GM13977 (cell line): ENCODE data around the gene ZNF428.

Experiments used
- DNase-seq: peaks from one replicate; pipeline ENCODE4 v3.0.0; 2012; ENCODE audit warnings: low spot score
- CTCF ChIP-seq: IDR thresholded peaks from 2 replicates; pipeline ENCODE4 v1.5.1; 2012; ENCODE audit warnings: mild to moderate bottlenecking, control low read depth; ENCODE audit not compliant: insufficient read depth; ENCODE audit errors: extremely low read depth, missing control alignments
- in situ Hi-C: fragments of 300-500 bp; cut with MboI; formaldehyde crosslinking; loops from one replicate; pipeline ENCODE4 v1.12.0; 2022; ENCODE audit warnings: low sequenced_read_pairs, low pct_unique_long_range_greater_than_20kb, mixed read lengths, inconsistent platforms; ENCODE audit not compliant: unreplicated experiment

Gene ZNF428

DNA sequence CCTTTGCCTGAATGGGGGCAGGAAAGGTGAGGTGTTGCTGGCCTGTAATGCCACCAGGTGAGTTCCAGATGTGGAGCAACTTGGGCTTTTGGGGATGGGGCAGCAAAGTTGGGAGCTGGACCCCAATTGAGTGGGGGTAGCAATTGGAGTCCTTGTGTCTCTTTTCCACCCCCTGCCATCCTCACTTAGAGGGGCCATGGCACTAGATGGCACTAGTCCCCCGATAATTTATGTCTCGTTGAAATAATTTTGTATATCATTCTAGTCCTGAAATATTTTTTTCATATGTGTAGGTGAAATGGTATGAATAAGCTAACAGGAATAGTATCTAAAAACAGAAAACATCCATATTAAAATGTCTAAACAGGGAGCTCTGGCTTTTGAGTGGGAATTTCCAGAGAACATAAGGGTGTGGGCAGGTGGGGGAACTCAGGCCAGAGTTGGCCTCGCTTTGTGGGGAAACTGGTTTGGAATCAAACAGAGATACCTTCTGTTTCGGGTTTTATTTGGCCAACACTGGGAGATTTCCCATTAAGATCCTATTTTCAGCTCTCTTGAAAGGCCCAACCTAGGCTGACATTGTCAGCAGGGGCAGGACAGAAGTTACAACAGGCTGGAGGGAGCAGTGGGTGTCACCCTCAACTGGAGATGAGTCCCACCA, 19.7 kb downstream of the ZNF428 start:
- in situ Hi-C loops: no loop called here
- DNase-seq: no peak
- TF ChIP-seq CTCF: no peak

GRCh38 chr19:43598445-43599240, 20.8 kb downstream of the ZNF428 start:
- in situ Hi-C loops: no loop called here
- DNase-seq: no peak
- no peak for TF ChIP-seq CTCF

DNA sequence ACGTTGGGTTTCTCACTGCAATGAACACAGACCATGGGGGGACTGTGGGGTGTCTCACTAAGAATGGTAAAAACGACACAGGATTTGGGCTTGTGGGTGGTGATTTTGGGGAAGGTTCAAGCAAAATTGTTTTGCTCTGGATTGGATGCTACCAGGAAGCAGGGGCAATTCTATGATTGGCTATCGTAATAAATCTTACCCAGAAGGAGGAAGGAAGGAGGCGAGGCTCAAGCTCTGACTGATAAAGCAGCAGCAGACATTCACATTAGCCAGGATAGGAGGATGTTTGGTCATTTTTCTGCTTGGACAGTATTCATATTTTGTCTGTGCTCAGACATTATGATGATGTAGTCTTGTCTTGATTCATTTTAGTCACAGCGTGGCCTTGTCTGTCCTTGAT, 21.6 kb downstream of the ZNF428 start:
- in situ Hi-C loops: no loop called here
- TF ChIP-seq CTCF: no peak
- DNase-seq: no peak

- no peak for DNase-seq
- in situ Hi-C loops: no loop called here
- TF ChIP-seq CTCF: no peak
These were observed 22.5 kb downstream of the ZNF428 start for GRCh38 chr19:43596842-43597461.

DNA sequence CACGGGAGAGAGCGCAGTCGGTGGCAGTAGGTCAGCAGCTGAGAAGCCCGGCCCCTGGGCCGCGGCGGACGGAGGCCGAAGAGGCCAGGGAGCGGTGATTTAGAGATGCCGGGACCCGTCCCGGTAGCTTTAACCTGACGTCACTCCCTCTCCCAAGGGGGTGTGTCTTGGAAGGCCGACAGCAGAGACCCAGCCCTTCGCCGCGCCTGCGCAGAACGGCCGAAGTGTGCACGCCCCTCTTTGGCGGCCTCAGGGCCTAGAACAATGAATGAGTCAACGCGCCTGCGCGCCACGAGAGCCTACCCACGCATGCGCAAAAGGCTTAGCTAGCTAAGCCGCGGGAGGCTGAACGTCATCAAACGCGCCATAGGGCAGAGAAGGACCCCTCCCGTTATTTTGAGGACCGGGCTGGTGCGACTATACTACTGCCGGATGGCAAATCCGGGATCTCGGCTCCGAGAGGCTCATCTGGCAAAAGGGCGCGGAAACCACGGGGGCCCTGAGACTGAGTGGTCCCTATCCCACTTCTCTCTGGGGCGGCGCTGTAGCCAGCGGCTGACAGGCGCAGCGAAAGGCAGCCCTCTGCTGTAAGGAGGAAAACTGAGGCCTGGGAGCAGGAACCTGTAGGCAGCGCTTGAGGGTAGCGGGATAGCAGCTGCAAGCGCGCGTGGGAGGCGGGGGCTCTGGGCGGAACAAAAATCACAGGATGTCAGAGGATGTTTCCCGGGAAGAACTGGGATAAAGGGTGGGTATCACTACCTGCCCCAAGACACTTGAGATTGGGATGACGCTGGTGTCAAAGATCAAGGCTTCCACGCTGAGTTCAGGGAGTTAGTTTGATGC, 23.2 kb downstream of the ZNF428 start, which contains the start of the genes IRGQ and ZNF576:
Gene IRGQ, minus strand, starts transcription at position 136 of the 843 bp plus-strand sequence. CDS start 796 bp downstream, outside the sequence.
Gene ZNF576, plus strand, starts transcription at position 597 of the 843 bp plus-strand sequence. CDS start 514 bp downstream, outside the sequence.
- DNase-seq: peak; percentile 99
- in situ Hi-C loops: no loop called here
- TF ChIP-seq CTCF: peak; percentile 12

DNA sequence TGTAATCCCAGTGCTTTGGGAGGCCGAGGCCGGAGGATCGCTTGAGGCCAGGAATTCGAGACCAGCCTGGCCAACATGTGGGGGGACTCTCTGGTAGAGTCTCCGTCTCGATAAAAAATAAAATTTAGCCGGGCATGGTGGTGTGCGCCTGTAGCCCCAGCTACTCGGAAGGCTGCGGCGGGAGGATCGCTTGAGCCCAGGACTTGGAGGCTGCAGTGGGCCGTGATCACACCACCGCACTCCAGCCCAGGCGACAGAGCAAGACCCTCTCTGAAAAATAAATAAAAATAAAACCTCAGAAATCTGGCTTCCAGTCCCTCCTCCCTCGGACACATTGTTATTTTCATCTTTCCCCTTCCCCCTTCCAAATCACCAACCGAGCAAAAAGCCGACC, 23.8 kb downstream of the ZNF428 start:
- in situ Hi-C loops: no loop called here

More for the DNA sequence above, 23.8 kb downstream of the ZNF428 start:
- DNase-seq: no peak
- TF ChIP-seq CTCF: no peak
